HG03342 (cell line): ENCODE data around the gene ARSJ.
"Not testable (repeated sequence)": the region's sequence is repeated elsewhere in the genome, so short reads cannot be mapped to it uniquely, and the experiment has no call there.

Source experiments
- ATAC-seq: cut with Tn5 transposase; IDR thresholded peaks from one replicate; pipeline ENCODE4 v1.9.1; 2021; ENCODE audit warnings: mild to moderate bottlenecking, moderate library complexity; ENCODE audit not compliant: unreplicated experiment

The ARSJ gene

DNA sequence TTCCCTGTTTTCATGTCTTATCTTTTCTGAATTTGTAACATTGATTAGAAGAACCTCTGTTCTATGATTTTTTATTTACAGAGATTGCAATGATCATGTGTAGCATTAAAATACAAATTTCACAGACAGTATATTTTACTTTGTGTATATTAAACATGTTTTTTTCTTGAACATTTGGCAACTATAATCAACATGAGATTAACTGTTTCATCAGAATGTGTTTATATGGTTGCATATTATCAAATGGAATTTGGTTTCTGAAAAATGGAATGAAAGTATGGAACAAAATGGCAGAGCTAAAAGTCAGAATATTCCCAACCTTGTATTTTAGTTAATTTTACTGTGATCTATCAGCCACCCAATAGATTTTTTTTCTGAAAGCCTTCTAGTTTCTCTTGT lies 19.9 kb downstream of the ARSJ start:
- no peak for ATAC-seq

DNA sequence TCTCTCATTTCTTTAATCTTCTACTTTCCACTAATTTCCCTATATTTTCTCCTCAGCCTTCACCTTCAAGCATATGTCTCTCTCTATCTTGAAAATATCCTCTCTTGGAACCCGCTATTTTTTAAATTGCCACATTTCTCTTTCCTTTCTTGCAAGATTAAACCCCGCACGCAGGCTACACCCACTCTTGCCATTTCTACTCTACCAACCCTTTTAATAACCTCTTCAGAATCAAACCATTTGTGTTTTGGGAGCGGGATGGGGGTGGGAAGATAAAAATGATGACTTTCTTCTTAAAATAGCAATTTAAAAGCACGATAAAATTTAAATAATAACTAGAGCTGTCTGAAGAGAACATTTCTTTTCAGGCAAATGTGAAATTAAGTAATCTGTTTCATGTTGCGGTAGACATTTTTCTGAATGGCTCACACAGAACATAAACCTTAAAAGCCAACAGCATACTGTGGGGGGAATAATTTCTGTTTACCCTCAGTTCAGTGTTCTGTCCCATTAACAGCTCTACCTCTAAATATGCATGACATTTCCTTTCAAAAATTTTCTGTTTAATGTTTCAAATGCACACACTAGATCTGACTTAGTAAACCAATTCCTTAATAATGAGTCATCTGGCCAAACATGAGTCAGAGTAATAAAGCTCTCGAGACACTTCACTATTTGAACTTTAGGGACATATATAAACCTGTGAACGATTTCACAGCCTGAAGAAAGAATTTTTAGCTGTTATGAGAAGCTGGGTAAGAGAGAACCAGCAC lies 20.5 kb downstream of the ARSJ start:
- ATAC-seq, result no peak

DNA sequence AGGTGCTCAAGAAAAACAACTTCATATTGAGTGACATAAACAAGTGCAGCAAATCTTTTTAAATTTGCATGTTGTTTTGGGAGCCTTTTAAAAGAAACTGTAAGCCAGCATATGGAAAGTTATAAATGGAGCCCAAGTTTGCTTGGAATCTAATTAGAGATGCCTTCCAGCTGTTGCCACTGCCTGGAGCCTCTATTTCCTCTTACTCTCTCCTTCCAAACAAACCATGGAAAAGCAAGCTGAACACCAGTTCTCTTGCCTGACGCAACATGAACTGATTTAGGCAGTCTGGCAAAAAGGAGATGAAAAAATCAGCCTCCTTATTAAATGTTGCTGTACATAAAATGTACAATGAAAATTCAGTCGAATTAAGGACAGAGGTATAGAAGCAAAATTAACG lies 21.5 kb downstream of the ARSJ start:
- ATAC-seq, result no peak

DNA sequence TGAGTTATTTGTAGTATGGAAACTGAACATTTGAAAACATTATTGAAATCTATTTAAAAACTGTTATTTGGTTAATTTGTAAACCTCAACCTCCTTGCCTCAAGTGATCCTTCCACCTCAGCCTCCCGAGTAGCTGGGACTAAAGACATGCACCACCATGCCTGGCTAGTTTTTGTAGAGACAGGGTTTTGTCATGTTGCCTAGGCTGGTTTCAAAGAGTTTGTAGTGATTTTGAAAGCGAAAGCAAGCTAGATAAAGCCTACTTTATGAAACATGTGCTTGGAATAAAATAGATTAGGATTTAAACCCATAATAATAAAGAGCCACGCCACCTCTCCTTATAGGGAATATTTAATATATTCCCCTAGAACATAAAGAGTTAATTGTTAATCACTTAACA lies 23.5 kb downstream of the ARSJ start:
- ATAC-seq, result peak; percentile 50

DNA sequence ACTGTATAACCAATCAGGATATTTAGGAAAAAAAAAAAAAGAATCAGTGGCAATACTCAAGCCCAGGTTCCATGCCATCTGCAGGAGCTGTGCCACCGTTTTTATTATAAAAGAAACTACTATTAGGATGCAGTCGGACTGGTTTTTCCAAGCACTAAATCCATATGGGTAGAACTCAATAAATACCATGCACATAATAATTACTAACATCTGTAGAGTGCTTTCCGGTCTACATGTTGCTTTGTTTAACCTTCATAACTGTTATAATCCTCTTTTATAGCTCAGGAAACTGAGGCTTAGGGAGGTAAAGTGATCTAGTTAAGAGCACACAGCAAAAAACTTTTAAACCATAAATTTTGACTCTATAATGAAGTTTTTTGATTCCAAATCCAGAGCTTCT lies 24.0 kb downstream of the ARSJ start:
- ATAC-seq, result no peak

DNA sequence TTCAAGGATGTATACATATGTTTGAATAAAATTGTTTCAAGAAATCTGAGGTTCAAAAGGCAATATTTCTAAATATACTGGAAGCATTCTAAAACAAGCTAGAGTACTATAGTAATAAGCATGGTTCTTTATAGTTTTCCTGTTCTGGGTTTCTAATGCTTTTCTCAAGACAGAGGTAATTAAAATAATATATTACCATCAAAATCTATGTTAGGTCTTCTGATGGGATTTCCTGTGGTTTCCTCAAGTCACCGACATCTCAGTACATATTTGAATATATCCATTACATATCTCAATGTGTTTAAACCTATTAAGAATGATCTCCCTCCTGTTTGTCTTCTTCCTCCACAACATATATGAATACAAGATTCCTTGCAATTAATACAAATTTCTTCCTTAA lies 25.6 kb downstream of the ARSJ start:
- ATAC-seq, result no peak

DNA sequence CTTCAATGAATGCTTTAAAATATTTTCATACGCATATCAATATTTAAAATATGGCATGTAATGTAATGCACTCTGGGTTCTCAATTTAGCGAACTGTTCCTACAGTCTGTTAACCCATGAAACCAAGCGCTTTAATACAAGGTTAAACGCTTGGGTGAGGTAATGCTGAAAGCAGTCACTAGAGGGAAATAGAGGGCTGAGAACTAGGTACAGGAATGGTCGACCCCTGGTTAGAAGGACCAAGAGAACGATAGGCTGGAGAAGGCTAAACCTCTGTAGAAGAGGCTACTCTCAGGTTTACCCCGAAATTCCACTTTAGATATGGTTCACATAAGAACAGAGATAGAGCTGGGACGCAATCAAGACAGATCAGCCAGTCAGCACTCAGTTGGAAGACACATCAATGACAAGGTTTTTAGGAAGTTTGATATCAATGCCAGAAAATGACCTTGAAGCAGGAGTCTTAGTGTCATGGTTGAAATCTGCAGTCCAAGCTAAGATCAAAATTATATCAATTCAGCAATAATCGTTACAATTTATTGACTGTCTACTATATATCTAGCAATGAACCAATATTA lies 26.9 kb downstream of the ARSJ start:
- ATAC-seq, result peak; percentile 94

DNA sequence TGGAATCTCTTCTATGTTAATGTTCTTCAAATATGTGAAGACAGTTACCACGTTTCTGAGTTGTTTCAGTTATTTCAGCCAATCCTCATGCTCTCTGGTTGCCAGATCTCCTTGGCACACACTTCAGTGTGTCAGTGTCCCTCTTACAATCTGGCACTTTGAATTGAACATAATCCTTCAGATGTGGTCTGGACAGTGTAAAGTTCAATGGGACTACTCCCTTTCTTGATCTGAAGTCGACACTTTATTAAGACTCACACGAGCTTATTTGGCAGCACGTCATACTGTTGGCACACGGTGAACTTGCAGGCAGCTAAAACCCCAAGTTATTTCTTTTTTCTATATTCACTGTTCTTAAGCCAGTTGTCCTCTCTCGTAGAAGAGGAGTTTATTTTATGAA lies 28.2 kb downstream of the ARSJ start:
- ATAC-seq, result no peak

DNA sequence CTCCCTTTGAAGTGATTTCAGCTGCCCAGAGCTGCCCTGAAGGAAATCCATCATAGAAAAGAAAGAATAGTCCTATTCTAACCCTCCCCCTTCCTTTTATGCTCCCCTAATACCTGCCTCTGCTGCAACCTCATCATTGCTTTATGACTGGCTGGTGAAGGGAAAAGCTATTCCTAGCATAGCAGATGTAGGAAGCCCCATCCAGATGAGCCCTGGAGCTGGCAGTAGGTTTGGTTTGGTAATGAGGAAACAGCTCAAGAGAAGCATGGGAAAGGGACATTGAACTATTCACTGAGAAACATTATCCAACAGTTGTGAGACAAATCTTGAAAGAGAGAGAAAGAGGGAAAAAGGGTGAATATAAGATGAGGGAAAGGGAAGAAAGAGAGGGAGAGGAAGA lies 29.2 kb downstream of the ARSJ start:
- ATAC-seq, result no peak

DNA sequence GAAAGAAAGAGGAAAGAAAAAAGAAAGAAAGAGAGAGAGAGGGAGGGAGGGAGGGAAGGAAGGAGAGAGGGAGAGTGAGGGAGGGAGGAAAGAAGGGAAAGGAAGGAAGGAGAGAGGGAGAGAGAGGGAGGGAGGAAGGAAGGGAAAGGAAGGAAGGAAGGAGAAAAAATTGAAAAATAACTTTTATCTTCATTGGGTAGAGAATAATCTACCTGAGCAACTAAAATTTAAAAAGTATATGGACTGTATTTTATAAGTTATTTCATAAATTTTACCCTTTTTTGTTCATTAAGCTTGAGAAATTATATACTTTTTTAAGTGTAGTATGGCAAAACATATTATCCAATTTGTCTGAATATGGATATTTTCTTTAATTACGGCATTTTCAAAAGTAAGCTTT lies 32.0 kb downstream of the ARSJ start:
- ATAC-seq, result no peak

DNA sequence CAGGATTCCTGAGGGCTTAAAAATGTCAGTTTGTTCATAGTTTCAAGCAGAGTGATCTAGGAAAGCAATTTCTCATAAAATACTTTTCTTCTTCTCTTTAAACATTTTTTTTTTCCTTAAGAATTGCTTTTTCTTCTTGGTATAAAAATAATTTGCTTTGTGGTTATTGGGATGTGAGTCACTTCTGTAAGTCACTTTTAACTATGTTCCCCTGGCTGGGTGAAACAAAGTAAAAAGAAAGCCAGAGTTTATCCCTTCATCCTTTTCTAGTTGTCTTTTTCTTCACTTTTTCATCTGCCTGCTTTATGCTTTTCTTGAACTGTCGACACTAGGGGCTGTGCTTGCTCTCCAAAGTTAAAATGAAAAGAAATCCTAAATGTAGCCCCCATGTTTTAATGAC lies 33.5 kb downstream of the ARSJ start:
- ATAC-seq, result no peak

DNA sequence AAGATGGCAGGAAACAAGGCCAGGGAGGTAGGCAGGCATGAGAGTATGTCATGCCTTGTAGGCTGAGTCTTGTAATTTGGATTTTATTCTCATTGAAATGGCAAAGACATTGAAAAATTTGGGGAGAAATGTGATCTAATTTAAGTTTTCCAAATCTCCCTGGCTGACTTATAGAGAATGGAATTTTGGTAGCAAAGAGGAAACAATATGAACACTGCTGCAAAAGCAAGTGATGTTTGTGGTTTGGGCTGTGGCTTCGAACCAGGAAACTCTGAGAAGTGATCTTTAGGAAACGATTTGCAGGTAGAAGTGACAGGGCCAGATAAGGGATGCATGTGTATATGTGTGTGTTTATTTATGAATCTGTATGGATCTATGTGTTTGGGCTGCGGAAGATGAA lies 35.6 kb downstream of the ARSJ start:
- no peak for ATAC-seq

DNA sequence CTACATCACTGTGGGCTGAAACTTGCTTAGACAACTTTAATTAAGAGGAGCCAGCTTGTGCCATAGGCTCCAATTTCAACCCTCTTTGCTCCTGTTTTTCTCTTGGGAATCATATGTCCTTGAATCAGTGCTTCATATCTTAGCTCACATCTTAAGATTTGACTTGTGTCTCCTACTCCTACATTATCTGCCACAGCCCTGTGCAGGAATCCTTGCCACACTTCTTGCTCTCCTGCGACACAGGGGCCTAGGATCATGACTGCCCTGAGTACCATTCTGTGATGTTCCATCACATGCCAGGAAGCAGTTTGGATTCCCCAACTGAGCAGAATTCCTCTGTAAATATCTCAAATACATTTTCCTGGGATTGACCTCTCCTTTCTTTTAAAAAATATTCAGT lies 36.4 kb downstream of the ARSJ start:
- ATAC-seq, result no peak

DNA sequence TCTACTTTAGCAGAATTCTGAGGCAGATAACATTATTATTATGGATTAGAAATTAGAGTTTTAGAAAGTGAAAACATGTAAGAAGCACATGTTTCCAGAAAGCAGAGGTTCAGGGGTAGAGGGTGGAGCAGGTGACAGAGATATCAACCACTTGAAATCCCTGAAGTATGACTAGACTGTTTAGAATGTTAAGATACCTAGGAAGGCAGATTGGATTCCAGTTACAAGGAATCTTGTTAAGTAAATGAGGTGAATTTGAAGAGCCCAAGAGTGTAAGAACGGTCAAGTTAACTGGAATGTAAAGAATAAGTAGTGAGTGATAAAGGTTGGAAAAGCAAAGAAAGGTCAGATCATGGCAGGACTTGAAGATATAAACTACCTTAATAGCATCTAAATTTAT lies 37.6 kb downstream of the ARSJ start:
- ATAC-seq, result no peak

DNA sequence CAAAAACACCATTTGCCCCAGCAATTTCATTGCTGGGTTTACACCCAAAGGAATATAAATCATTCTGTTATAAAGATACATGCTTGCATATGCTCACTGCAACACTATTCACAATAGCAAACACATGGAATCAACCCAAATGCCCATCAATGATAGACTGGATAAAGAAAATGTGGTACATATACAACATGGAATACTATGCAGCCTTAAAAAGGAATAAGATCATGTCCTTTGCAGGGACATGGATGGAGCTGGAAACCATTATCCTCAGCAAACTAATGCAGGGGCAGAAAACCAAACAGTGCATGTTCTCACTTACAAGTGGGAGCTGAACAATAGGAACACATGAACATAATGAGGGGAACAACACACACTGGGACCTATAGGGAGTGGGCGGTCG lies 39.3 kb downstream of the ARSJ start:
- not testable (repeated sequence) for ATAC-seq

DNA sequence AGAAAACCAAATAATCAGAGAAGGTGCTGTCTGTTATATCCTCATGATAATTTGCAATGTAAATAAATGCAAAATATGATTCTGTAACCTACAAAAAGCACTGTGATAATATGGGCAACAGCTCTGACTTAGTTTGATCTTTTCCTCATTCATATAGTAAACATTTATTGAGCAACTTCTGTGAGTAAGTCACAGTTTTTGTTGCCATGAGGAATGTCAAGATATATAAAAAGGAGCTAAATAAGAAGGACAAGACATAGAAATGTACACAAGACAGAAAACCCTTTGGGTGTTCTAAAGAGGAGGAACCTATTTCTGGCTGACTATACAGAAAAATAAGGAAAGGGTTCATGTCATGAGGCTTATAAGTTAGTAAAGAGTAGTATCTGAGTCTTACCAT lies 44.3 kb downstream of the ARSJ start:
- no peak for ATAC-seq

DNA sequence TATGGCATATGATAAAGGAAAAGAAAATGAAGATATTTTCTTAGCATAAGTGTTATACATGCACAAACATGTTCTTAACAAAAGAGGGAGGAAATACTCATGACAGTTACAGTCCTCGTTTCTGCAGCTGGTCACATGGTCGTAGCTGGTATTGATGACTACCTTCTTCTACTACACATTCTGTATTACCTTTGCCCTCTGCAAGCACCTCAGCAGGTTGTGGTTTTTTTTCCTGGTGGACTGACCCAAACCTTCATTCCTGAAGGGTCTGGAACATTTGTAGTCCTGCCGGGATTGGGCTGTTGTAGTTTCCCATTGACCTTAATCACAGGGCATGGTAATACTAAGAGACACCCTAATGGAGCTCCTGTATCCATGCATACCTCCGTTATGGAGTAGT lies 54.7 kb downstream of the ARSJ start:
- ATAC-seq, result not testable (repeated sequence)

DNA sequence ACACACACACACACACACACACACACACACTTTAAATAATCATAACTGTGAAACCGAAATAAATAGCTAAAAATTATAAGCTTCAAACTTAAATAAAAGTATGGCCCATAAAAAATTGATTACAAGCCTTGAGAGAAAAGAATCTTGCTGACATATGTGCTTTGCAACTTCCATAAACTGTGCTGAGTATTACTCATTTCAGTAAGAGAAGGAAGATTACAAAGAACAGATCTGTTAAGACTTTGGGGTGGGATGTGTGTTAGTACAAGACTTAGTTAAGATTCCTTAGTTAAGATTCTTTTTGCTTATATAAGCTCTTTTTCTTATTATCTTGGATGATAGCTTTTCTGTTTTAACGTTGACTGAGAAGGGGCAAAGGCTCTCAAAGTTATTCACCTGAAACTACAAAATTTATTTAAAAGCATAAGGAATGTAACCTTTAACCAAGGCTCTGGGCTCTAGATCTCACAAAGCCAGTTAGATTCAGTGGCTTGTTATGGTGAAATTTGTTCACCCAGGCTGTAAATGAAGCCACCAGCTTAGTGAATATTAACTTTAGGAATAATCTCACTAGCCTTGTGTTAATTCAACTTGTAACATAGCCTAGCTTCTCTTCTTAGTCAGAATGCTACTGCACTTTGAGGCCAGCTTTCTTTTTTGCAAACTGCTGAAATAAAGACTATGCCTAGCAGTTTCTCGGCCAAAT lies 58.2 kb downstream of the ARSJ start:
- ATAC-seq, result no peak

DNA sequence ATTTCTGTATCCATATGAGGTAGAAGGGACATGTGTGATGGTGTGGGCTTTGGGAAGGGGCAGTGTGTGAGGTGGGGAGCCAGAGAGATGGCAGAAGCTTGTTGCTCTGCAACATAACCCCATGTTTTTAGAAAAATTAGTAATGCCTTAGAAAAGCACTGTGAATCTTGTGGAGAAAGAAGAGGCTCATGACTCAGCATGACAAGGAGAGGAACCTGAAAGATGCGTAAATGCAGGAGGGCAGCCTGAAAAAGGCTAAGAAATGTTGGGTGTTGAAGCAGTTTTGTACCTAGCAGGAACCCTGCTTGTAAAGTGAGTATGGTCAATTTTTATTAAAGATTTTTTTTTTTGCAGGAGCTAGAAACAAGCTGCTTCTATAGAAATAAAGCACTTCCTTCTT lies 59.8 kb downstream of the ARSJ start:
- no peak for ATAC-seq

DNA sequence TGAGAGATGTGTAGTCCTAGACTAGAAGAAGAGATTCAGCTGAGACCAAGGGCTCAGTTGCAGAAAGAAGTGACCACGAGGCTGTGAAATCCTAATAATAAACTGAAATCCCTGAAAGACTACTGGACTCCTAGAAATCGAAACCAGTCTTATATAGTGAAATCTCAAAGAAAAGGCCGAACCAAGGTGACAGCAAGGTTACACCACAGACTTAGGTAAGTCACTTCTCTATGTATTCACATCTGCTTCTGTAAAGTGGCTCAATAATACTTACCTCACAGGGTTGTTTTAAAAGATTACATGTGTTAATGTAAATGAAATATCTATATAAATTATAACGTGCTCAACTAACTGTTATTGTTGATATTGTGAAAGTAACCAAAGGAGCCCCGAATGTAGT lies 60.3 kb downstream of the ARSJ start:
- no peak for ATAC-seq

DNA sequence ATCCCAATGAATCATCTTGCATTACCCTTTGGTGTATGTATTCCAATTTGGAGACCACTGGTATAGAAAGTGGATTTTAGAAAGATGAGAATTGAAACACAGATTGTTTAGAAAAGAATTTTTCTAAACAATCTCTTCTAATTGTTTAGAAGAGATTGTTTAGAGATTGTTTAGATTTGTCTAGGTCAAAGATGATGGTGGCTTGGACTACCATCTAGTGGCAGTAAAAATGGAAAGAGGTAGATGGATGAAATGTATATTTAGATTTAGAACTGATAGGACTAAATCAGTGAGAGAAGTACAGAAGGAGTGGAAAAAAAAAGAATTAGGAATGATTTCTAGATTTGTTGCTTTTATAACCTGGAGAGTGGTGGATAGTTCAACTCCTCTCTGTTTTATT lies 70.6 kb downstream of the ARSJ start:
- no peak for ATAC-seq

DNA sequence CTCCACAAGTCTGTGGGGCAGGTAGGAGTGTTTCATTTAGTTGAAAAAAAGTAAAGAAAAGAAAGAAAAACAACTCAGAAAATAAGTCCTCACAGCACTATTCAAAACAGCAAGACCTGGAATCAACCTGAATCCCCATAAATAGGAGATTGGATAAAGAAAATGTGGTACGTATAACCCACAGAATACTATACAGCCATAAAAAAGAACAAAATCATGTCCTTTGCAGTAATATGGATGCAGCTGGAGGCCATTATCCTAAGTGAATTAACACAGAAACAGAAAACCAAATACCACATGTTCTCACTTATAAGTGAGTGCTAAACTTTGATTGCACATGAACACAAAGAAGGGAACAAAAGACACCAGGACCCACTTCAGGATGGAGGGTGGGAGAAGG lies 71.9 kb downstream of the ARSJ start:
- ATAC-seq, result no peak
